HG02798 (cell line): ENCODE measurements around the gene SCNN1A.
A peak's percentile ranks its signal among the peaks of the same experiment; 100 is the strongest.

Experiments used
- ATAC-seq: cut with Tn5 transposase; IDR thresholded peaks from one replicate; pipeline ENCODE4 v1.9.1; 2021; ENCODE audit warnings: mild to moderate bottlenecking; ENCODE audit not compliant: unreplicated experiment, poor library complexity

SCNN1A gene

DNA sequence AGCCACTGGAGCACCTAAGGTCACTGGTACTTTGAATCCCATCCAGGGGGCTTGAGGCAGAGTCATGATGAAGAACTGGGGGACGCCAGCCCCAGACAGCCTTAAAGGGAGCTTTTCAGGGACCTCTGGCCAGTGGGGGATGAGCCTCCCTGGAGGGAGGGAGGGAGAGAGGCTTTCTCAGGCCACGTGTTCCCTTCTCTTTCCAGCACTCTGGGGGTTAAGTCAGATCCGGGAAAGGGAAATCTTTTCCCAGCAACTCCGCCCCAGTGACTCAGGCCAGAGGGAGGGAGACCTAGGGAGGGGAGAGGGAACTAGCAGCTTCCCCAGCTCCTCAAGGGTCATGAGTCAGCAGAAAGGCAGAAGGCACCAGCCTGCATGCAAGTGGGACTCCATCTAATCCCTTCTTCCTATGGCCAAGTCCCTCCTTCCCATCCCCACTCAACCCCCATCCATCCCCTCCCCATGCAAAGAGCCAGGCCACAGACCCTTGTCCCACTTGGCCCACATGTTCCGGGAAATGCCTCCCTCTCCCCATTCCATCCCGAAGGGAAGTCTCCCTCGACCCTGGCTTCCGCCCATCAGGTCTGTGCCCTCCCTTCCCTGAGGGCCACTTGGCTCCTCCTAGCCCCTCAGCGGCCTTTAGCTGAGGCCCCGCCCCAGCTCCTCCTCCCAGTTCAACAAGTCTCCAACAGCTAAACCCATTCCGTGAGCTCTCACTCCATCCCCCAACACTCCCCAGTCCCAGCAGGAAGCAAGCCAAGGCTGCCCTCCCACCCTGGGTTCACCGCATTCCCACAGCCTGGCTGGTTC lies 39.1 kb downstream of the SCNN1A start:
- ATAC-seq, result no peak

DNA sequence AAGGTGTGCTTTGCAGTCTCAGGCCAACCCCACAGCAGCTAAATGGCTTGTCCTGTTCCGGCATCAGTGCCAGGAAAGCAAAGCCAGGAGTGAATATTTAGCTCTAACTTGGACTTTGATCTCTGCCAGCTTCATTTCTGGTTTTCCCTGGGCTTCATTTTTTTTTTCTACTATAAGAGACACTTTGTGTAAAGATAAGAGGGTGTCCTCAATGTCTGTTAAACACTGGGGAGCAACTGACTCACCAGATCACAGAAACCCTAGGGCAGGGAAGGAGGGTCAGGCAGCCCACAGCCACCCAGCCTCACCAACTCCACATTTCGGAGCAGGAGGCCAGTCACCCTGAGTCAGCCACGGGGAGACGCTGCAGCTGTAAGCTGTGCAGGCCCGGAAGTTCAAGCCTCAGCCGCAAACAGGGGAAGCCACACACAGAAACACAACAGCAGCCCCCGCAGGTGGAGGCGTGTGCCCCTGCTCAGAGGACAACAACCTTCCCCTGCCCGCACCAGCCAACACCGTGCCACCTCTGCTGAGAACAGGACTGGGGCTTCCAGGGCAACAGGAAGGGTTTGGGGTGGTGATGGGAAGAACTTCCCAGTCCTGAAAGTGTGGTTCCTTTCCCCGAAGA lies 39.8 kb downstream of the SCNN1A start:
- ATAC-seq, result peak; percentile 71

DNA sequence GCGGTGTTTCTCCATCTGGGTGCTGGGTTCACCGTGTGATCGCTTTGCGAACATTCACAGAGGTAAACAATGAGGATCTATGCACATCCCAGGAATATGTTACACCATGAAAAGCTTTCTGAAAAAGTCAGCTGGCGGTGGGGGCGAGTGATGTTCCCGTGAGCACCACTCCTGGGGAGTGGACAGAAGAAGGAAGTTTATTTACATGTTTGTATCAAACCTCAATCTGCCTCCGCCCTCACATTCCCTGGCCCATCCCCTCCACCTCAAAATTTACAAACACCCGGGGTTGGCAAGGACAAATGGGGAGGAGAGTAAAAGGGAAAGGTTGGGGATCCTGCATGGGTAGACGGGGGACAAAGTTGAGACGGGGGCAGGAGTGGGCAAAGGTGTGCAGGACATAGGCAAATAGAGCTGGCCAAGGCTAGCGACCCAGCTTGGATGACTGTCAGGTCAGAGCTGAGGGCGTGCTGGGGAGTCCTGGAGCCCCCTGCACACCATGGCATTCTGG lies 40.4 kb downstream of the SCNN1A start:
- no peak for ATAC-seq

DNA sequence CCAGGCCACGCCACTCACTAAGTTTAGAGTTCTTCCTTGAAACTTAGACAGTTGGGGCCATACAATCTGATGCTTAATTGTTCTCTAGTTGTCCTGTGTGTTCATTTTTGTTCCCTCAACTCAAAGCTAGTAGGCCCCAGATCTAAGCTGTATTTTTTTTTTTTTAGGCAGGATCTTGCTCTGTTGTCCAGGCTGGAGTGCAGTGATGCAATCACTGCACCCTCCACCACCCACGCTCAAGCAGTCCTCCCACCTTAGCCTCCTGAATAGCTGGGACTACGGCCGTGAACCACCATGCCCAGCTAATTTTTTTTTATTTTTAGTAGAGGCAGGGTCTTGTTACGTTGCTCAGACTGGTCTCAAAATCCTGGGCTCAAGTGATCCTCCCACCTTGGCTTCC lies 41.0 kb downstream of the SCNN1A start:
- ATAC-seq, result no peak

DNA sequence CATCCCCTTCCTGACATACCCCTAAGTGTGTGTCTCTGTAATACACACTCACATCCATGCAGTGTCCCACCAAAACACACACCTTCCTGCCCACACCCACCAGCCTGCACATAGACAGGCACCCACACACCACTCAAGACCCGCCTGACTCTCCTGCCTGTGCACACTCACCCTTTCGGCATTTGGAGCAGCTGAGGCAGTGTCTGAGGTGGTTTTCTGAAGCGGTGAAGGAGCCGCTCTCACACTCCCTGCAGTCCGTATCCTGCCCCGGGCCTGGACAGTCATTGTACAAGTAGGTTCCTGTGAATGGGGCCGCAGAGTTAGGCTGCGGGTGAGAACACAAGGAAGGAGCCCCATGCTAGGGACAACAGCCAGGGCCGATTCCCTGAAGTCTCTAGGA lies 41.8 kb downstream of the SCNN1A start:
- no peak for ATAC-seq

DNA sequence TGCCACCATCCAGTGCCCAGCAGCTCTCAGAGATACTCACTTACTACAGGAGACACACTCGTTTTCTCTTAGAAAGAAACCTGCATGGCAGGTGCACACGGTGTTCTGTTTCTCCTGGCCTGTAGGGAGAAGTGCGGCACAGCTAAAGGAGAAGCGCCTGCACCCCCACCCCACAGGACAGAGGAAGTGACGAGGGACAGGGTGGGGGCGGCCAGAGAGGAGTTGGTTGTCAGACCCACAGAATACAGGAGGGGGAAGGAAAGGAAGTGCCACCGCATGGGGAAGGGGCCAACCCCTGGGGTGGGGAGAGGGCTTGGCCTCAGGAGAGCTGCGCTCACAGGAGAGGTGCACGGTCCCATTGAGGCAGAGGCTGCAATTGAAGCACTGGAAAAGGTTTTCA lies 42.3 kb downstream of the SCNN1A start:
- no peak for ATAC-seq

DNA sequence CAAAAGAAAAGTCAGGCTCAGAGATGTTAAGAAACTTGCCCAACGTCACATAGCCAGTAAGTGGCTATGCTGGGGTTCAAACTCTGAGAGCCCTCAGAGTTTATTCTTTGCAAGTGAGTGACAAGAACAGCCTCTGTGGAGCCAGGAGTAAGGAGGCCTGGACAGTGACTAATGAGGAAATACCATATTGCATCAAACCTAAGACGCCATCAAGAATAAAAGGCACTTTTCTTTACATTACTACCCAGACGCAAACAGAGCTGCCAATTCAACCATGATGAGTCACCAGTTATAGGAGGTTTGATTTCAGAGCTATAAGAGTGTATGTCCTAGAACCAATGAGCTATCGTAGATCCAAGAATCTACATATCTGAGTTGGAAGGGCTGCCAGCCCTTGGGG lies 42.9 kb downstream of the SCNN1A start:
- no peak for ATAC-seq

DNA sequence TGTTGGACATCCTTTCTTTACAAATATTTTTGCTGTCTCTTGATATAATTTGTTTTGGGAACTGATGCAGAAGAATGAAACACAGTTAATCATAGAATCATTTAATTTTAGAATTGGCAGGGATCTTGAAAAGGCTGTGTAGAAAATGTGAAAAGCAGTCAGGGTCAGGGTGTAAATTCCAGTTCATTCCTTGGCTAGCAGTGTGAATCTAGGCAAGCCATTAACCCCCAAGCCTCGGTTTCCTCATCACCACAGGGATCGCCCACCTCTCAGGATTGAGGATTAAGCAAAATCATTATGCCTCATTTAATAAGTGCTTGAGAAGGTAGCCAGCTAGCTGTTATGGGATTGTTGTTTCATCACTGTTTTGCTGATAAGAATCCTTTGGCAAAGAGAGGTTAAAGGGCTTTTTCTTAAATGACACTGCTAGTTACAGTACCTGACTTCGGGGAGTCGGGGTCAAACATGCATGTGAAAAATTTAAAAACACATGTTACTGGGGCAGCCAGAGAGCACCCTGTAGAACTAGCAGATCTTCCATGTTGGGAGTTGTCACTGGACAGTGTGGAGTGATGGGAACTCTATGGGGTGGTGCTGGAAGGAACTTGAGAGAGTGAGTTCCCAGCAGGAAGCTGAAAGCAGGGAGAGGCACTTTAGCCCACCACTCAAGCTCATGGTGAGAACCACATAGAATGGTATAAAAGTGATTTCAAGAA lies 44.2 kb downstream of the SCNN1A start:
- no peak for ATAC-seq

DNA sequence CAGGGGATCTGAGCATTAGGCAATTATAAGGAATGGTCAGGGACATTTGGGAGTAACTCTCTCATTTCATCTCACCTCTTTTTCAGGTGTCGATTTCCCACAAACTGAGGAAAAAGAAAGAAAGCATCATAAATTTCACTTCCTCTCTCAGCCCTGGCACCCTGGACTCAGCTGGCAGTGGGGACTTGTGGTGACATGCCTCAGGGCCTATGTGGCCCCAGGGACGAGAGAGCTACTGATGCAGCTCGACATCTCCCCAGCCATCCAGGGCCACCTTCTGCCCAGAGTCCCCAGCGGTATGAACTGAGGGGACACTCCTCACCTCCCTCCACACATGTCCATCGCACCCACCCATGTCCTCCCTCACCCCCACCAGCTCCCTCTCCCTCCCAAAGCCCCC lies 45.2 kb downstream of the SCNN1A start:
- ATAC-seq, result no peak

DNA sequence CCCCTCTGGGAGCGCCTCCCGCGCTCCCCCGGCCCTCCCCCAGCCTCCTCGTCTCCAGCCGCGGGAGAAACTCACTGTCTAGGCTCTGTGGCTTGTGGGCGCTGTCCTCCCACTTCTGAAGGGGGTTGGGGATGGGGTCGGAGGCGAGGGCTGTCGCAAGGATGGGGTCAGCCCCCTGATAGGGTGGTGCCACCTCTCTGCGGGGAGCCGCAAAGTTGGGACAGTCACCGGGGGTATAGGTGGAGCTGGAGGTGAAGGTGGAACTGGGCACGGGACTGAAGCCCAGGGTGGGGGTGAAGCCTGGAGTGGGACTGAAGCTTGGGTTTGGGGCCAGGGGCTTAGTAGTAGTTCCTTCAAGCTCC lies 45.7 kb downstream of the SCNN1A start:
- ATAC-seq, result no peak

DNA sequence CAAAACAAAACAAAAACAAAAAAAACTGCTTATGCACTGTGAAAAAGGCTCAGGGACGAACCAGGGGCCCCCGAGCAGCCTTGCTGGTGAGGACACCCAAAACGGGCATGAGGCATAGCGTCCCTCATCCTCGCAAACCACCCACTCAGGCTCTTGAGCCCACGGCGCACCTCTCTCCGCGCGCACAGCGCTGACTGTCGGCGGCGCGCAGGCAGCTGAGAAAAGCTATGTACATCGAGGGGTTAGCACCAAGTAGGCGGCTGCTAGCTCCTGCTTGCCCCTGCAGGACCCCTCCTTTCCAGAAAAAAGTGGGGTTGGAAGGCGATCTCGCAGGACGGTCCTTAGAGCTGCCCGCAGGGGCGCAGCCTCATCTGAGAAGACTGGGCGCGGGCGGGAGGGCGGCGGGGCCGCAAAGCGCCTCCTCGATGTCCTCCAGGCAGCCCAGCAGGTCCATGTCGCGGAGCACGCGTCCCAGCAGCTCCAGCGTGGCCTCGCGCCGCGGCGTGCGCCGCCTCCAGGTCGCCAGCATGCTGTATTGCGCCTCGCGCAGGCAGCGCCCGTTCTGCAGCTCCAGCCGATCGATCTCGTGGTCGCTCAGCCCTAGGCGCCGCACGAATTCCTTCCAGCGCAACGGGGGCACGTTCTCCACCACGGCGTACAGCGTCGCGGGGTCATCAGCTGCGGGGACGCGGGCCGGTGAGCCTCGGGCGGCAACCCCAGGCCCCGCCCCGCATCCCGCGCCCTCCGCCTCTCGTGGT lies 46.2 kb downstream of the SCNN1A start:
- ATAC-seq, result no peak

DNA sequence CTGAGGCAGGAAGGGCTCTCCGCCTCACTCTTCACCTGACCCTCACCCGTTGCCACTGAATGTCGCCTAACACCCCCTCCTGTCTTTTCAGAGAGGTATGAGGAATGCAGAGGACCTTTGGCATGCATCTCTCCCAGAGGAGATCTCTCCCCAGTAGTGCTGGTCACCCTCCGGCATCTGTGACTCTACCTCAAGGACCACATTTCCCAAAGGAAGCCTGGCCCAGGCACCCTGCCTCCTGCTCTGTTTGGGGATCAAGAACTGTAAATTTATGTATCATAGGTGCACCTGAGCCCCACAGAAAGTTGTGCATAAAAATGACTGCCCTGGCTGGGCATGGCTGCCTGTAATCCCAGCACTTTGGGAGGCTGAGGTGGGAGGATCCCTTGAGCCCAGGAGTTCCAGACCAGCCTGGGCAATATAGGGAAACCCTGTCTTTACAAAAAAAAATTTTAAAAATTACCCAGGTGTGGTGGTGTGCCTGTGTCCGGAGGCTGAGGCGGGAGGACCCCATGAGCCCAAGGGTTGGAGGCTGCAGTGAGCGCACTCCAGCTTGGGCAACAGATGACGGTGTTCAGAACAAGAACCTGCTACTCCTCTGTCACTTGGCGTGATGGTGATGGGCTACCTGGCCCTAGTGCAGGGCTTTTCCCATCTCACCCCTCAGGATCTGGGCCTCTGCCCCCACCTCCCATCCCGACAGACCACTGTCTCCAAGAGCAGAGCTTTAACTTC lies 47.2 kb downstream of the SCNN1A start:
- no peak for ATAC-seq

DNA sequence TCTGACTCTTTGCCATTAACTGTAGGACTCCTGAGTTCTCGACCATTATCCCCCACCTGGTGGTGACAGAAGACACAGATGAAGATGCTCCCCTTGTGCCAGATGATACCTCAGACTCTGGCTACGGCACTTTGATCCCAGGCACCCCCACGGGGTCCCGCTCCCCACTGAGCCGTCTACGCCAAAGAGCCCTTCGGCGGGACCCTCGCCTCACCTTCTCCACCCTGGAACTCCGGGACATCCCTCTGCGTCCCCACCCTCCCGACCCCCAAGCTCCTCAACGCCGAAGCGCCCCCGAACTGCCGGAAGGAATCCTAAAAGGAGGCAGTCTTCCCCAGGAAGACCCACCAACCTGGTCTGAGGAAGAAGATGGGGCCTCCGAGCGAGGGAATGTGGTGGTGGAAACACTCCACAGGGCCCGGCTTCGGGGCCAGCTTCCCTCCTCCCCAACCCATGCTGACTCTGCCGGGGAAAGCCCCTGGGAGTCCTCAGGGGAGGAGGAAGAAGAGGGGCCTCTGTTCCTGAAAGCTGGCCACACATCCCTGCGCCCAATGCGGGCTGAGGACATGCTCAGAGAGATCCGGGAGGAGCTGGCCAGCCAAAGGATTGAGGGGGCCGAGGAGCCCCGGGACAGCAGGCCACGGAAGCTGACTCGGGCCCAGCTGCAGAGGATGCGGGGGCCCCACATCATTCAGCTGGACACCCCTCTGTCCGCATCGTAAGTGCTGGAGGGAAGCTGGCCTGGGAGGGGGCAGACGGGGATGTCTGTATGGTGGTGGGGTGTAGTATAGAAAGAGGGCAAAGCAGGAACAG lies 47.9 kb downstream of the SCNN1A start:
- no peak for ATAC-seq

DNA sequence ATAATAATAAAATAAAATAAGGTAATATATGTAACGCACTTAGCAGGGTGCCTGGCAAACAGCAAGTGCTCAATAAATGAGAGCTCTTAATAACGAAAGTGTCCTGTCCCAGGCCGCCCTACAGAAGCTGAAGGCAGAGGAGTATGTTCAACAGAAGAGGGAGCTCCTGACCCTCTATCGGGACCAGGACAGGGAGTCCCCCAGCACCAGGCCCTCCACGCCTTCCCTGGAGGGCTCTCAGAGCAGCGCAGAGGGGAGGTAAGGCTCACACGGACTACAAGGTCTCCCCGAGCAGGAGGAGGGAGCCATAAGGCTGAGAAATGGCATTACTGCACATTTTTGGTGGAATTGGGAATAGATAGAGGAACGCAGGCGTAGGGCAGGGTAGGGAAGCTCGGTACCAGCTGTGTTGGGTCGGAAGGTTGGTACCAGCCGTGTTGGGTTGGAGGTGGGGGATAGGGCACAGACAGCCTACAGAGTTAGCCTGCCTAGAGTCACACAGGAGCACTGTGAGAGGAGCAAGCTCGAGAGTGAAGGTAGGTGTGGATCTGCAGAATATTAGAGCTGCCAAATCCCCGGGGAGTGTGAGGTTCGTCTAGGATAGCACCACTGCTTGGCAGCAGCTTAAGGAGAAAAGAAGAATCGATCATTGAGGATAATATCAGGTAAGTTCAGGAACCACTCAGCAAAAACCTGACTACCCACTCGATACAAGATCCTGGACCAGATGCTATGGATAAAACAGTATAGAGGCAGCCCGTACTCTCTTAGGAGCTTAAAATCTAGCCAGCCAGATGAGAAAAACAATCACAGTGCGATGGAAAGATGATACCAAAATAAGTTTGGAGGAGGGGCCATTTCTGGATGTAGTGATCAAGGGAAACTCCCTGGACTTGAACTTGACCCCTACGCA lies 48.8 kb downstream of the SCNN1A start:
- no peak for ATAC-seq

DNA sequence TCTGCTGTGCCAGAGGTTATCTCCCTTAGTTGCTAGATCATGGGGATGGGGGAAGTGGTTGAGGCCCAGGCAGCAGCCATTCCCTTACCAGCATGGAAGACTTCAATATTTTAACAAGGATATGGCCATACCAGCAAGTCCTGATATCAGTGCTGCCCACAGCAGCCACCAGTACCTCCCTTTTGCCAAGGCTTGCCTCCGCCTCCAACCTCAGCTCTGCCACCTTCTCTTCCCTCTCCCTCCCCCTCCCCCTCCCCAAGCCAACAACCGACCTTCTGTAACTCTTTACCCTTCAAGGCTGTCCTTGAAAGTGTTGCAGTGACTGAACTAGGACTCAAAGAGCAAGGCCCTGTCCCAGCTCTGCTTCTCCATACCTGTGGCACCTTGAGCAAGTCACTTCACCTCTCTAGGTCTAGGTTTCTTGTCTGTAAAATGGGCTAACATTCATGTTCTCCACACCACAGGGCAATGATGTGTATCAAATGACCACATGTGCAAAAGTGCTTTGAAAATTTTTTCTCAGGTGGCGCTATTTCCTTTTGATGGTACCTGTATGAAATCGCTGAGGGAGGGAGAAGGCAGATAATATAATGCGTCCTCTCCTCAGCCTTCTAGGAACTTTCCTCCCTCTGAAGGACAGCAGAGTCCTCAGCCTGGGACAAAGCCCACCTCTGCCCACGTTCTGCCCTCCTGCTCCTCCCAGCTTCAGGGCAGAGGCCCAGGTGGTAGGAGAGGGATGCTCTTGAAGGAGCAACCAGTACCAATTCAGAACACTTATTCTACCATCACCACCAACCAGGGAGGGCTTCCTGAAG lies 50.2 kb downstream of the SCNN1A start:
- ATAC-seq, result no peak

DNA sequence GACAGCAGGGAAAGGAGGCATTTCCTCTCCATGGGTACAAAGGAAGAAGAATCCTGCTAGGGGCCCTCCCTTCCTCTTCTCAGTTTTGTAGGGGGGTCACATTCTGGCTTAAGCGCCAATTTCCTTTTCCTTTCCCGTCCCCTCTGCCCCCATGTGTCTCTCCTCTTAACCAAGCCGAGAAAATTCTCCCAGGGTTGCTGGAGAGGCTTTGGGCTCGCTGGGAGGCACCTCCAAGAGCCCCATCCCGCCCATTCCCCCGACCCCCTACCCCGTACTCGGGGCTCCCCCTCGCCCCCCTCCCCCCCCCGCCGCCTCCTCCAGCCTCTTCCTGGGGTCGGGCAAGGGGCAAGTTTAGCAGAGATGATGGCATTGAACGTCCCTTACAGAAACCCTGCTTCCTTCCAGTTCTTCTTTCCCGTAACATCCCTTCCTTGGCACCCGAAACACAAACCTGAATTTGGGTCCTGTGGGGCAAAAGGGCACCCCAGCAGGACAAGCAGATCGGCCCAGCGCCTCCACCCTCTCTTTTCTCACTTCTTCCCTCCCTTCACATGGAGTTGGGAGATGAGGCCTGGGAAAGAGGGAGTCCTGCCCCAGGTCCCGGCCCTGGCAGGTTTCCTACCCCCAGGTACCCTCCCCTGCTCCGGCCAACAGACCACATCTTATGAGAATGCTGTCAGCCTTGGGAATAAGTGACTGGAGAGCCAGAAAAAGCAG lies 51.2 kb downstream of the SCNN1A start:
- no peak for ATAC-seq
